Calu3 (cell line): ENCODE data around the gene DNAH5. TPM values are rescaled to one million over a fixed set of nuclear protein-coding genes. Genes with fewer than 3 reads are reported as not detected.

ENCODE experiments used
- BruUV-seq: library from RNA; stranded (reverse); fragments of 400-500 nt; replicated peaks from 2 replicates; lab custom pipeline; 2021; lab: Mats Ljungman, UMichigan
- CTCF ChIA-PET: fragments of 300-600 bp; sonication (Branson Sonifier 250); formaldehyde crosslinking; loops from one replicate; lab custom pipeline; 2022; ENCODE audit warnings: antibody characterized with exemption; lab: Charles Lee
- DNase-seq: peaks from one replicate; pipeline ENCODE4 v3.0.0; 2022
- H3K27ac Mint-ChIP-seq: one replicate; pipeline ENCODE4 v1.8.0; 2022; ENCODE audit warnings: mixed read lengths; ENCODE audit not compliant: unreplicated experiment
- H3K27me3 Mint-ChIP-seq: one replicate; pipeline ENCODE4 v1.8.0; 2022; ENCODE audit warnings: mixed read lengths; ENCODE audit not compliant: unreplicated experiment
- H3K36me3 Mint-ChIP-seq: one replicate; pipeline ENCODE4 v1.8.0; 2022; ENCODE audit warnings: mild to moderate bottlenecking, moderate library complexity, mixed read lengths; ENCODE audit not compliant: insufficient read depth, unreplicated experiment
- H3K4me1 Mint-ChIP-seq: one replicate; pipeline ENCODE4 v1.8.0; 2022; ENCODE audit warnings: mild to moderate bottlenecking, low read depth, mixed read lengths; ENCODE audit not compliant: unreplicated experiment
- H3K4me3 Mint-ChIP-seq: one replicate; pipeline ENCODE4 v1.8.0; 2022; ENCODE audit warnings: mild to moderate bottlenecking, low read depth, moderate library complexity, mixed read lengths; ENCODE audit not compliant: unreplicated experiment
- H3K9me3 Mint-ChIP-seq: one replicate; pipeline ENCODE4 v1.8.0; 2022; ENCODE audit warnings: low read depth, mixed read lengths; ENCODE audit not compliant: unreplicated experiment
- intact Hi-C: fragments of 100-400 bp; cut with micrococcal nuclease; formaldehyde crosslinking; loops from one replicate; pipeline ENCODE4 v1.10.0; 2022; ENCODE audit not compliant: unreplicated experiment
- total RNA-seq: library from RNA; stranded (reverse); gene quantifications from 2 replicates; pipeline ENCODE4 v1.2.3, GENCODE V29; 2022
- TF ChIP-seq, protein P1 (sequence below): fragments of 200-600 bp; IDR thresholded peaks from one replicate; pipeline ENCODE4 v1.8.0; 2022; ENCODE audit warnings: antibody characterized with exemption; ENCODE audit not compliant: unreplicated experiment

Gene DNAH5
- total RNA-seq, 1 experiment from 2014 or later: 5.8 TPM

DNA sequence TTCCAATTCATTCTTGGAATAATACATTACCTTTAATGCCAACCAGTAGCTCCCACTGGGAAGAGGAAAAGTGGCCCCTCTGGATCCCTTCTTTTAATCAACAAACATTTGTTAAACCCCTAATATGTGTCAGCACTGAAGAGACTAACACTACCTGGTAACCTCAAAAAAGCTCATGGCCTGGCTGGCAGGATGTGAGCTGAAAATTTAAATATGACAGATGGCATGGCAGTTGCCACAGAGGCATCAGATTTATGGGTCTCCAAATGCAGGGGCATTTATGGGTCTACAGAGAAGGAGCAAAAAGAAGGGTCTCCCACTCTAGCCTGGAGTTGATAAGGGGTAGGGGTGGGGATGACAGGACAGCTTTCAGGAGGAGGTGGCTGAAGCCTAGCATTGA lies 12.5 kb downstream of the DNAH5 start:
- TF ChIP-seq, protein P1, sequence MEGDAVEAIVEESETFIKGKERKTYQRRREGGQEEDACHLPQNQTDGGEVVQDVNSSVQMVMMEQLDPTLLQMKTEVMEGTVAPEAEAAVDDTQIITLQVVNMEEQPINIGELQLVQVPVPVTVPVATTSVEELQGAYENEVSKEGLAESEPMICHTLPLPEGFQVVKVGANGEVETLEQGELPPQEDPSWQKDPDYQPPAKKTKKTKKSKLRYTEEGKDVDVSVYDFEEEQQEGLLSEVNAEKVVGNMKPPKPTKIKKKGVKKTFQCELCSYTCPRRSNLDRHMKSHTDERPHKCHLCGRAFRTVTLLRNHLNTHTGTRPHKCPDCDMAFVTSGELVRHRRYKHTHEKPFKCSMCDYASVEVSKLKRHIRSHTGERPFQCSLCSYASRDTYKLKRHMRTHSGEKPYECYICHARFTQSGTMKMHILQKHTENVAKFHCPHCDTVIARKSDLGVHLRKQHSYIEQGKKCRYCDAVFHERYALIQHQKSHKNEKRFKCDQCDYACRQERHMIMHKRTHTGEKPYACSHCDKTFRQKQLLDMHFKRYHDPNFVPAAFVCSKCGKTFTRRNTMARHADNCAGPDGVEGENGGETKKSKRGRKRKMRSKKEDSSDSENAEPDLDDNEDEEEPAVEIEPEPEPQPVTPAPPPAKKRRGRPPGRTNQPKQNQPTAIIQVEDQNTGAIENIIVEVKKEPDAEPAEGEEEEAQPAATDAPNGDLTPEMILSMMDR: no peak
- BruUV-seq: no TSS peak
- no peaks in the 10 kb centered on the region for H3K9me3 Mint-ChIP-seq
- H3K27ac Mint-ChIP-seq: no peak overlapping the region
- H3K4me1 Mint-ChIP-seq: no peaks in the 10 kb centered on the region
- intact Hi-C loops: no loop called here
- H3K36me3 Mint-ChIP-seq: no peaks in the 10 kb centered on the region
- DNase-seq: no peak
- CTCF ChIA-PET: no interaction called here
- H3K27me3 Mint-ChIP-seq: no peaks in the 10 kb centered on the region
- no peak overlapping the region for H3K4me3 Mint-ChIP-seq

DNA sequence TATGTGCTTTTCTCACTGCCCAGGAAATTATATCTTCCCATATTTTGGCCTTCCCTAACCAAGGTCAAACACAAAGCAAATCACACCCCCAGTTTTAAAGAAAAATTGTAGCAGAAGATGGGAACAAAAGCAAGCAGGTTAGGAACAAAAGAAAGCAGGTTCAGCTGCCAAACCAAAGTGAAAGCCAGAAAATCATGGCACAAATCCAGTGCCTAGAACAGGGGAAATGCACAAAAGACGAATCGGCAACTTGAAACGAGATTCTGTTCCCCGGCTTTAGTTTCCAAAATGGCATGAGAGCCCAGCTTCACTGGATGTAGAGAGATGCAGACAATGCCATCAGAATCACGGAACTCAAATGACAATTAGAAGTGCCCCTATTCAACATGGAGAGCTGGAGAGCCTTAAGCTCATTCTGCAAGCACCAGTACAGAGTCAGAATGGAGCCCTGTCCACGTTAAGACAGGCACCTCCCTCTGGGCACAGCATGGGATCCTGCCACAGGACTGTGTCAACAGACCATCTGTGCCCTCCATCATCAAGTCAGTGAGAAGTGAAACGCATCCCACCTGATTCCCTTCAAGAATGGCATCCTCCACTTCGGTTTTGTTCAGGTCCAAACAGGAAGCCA lies 13.8 kb downstream of the DNAH5 start:
- TF ChIP-seq, protein P1: no peak
- Mint-ChIP-seq H3K4me3 (no peak overlapping the region), H3K9me3 (no peaks in the 10 kb centered on the region), H3K4me1 (no peaks in the 10 kb centered on the region), H3K27me3 (no peaks in the 10 kb centered on the region), H3K36me3 (no peaks in the 10 kb centered on the region), H3K27ac (no peak overlapping the region)
- no TSS peak for BruUV-seq
- no peak for DNase-seq
- intact Hi-C loops: no loop called here
- CTCF ChIA-PET: interaction anchor here (1.0 kb wide), 1 partner anchor 16 kb away, joined by 3 read pairs; no protein-coding TSS in a partner anchor

DNA sequence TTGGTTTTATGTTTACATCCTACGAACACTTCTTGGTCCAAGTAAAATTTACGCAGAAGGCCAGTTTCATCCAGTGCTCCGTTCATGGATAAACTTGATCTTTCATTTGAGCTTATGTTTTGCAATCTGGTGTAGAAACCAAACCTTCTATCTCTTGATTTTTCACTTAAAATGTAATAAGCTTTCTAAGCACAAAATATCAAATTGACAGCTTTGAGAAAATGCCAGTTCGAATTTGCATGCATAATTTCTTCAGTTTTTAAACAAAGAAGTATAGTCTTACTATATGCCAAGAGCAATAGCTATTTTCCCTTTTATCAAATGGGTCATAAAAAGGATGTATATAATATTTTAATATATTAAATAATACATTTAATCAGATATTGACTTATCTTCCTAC lies 17.8 kb downstream of the DNAH5 start:
- Mint-ChIP-seq H3K9me3 (no peaks in the 10 kb centered on the region), H3K4me3 (no peak overlapping the region), H3K27ac (no peak overlapping the region), H3K27me3 (no peaks in the 10 kb centered on the region), H3K36me3 (no peaks in the 10 kb centered on the region), H3K4me1 (no peaks in the 10 kb centered on the region)
- CTCF ChIA-PET: no interaction called here
- TF ChIP-seq, protein P1: no peak
- DNase-seq: no peak
- no TSS peak for BruUV-seq
- intact Hi-C loops: no loop called here

DNA sequence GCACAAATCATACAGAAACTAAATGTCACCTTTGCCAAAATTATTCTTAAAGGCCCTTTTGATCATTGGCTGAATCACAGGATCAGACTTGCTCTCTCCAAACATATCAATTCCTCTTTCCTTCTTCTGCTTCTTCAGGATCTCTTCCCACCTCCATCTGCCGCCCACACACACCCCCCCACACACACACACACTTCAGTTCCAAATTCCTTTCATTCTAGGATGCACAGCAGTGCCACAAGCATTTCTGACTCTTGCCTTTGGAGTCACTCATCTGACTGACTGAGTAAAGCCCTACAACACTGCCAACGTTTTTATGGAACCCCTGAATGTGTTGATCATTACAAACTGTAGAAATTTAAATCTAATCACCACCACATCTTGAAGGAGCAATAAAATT lies 22.9 kb downstream of the DNAH5 start:
- no peak overlapping the region for H3K4me3 Mint-ChIP-seq
- intact Hi-C loops: no loop called here
- no peak overlapping the region for H3K27ac Mint-ChIP-seq
- H3K9me3 Mint-ChIP-seq: no peaks in the 10 kb centered on the region
- H3K4me1 Mint-ChIP-seq: peaks cover 14% of the 10 kb centered on the region
- TF ChIP-seq, protein P1: no peak
- BruUV-seq: no TSS peak
- no peaks in the 10 kb centered on the region for H3K36me3 Mint-ChIP-seq
- no peaks in the 10 kb centered on the region for H3K27me3 Mint-ChIP-seq
- CTCF ChIA-PET: no interaction called here
- DNase-seq: no peak
